CD4-positive, alpha-beta T cell (primary cell): ENCODE data around the gene PPP1R14B. TPM values are rescaled to one million over a fixed set of nuclear protein-coding genes. Genes with fewer than 3 reads are reported as not detected.

Source experiments
- ATAC-seq: fragments of 200-7000 bp; cut with Tn5 transposase; one replicate; pipeline ENCODE4 v1.10.0; 2022; ENCODE audit warnings: mild to moderate bottlenecking; ENCODE audit not compliant: poor library complexity
- CTCF ChIA-PET: fragments of 350-600 bp; sonication (Branson Sonifier 250); formaldehyde crosslinking; loops from one replicate; lab custom pipeline; 2021; ENCODE audit warnings: antibody characterized with exemption, inconsistent platforms; lab: Charles Lee
- POLR2A ChIA-PET: fragments of 350-600 bp; sonication (Branson Sonifier 250); formaldehyde crosslinking; loops from one replicate; lab custom pipeline; 2021; ENCODE audit warnings: antibody characterized with exemption, inconsistent platforms; lab: Charles Lee
- DNase-seq, 14 experiments: peaks; one replicate each; pipeline ENCODE4 v3.0.0-alpha.2; 2013 to 2020; ENCODE audit warnings: mixed read lengths in 2 of 14
- H3K27ac ChIP-seq, 2 donors: one replicate each; pipeline versions ENCODE4 v1.5.1 to v1.7.0; 2013; ENCODE audit warnings: low read length in 2 of 2, low read depth in 1 of 2, mild to moderate bottlenecking in 1 of 2
- H3K27me3 ChIP-seq, 2 experiments: 1 replicate in 1 of 2; 2 replicates in 1 of 2; pipeline versions ENCODE4 v1.6.1 to v1.7.0; 2013; ENCODE audit warnings: low read length in 2 of 2, control low read depth in 1 of 2, mild to moderate bottlenecking in 1 of 2, moderate library complexity in 1 of 2; ENCODE audit not compliant: insufficient read depth in 2 of 2, control insufficient read depth in 1 of 2
- H3K36me3 ChIP-seq: one replicate; pipeline ENCODE4 v1.6.1; 2013; ENCODE audit warnings: low read length, control low read depth; ENCODE audit not compliant: insufficient read depth
- H3K4me1 ChIP-seq: one replicate; pipeline ENCODE4 v1.6.1; 2013; ENCODE audit warnings: low read length, control low read depth; ENCODE audit not compliant: insufficient read depth
- H3K4me3 ChIP-seq: one replicate; pipeline ENCODE4 v1.5.1; 2013; ENCODE audit warnings: mild to moderate bottlenecking, low read length, moderate library complexity
- H3K9me3 ChIP-seq, 2 experiments: 1 replicate in 1 of 2; 2 replicates in 1 of 2; pipeline versions ENCODE4 v1.6.1 to v1.7.0; 2013; ENCODE audit warnings: low read length in 2 of 2, mild to moderate bottlenecking in 2 of 2, control low read depth in 1 of 2, moderate library complexity in 1 of 2; ENCODE audit not compliant: control insufficient read depth in 1 of 2, insufficient read depth in 1 of 2
- H3K27ac Mint-ChIP-seq: one replicate; pipeline ENCODE4 v1.8.0; 2020; ENCODE audit warnings: mixed read lengths
- H3K27me3 Mint-ChIP-seq: one replicate; pipeline ENCODE4 v1.8.0; 2021; ENCODE audit warnings: mixed read lengths
- H3K36me3 Mint-ChIP-seq: one replicate; pipeline ENCODE4 v1.8.0; 2021; ENCODE audit warnings: low read depth, mixed read lengths
- H3K4me1 Mint-ChIP-seq: one replicate; pipeline ENCODE4 v1.8.0; 2021; ENCODE audit warnings: low read depth, mixed read lengths
- H3K4me3 Mint-ChIP-seq: one replicate; pipeline ENCODE4 v1.8.0; 2020; ENCODE audit warnings: mild to moderate bottlenecking, mixed read lengths
- H3K9me3 Mint-ChIP-seq: one replicate; pipeline ENCODE4 v1.8.0; 2020; ENCODE audit warnings: mixed read lengths
- CTCF ChIP-seq: fragments of 200-600 bp; IDR thresholded peaks from one replicate; pipeline ENCODE4 v1.8.0; 2022; ENCODE audit warnings: antibody characterized with exemption, mild to moderate bottlenecking
- intact Hi-C, 2 experiments: fragments of 100-400 bp; cut with DNase I in 1 of 2; cut with micrococcal nuclease in 1 of 2; formaldehyde crosslinking; loops; one replicate each; pipeline versions ENCODE4 v1.15.1 to v1.9.0; 2023 to 2025; cut with DNase I, micrococcal nuclease
- total RNA-seq, 174 experiments: library from RNA in 2 of 174; stranded (reverse) in 2 of 174; gene quantifications; one replicate each; pipeline ENCODE4 v1.2.3 and lab custom pipeline; 2021 to 2026

The PPP1R14B gene
- total RNA-seq, 2 experiments from 2014 or later: 17.1 to 21.0 TPM

GRCh38 chr11:64220798-64221197 lies 25.9 kb downstream of the PPP1R14B start:
- Histone ChIP-seq H3K4me1 (peaks cover 17% of the 10 kb centered on the region), H3K9me3 (no peaks in the 10 kb centered on the region), H3K27ac (no peak overlapping the region), H3K4me3 (no peak overlapping the region), H3K27me3 (no peaks in the 10 kb centered on the region), H3K36me3 (peaks cover 58% of the 10 kb centered on the region)
- no peak overlapping the region for H3K4me3 Mint-ChIP-seq
- intact Hi-C loops: no loop called here
- no peak for ATAC-seq
- no peak for DNase-seq
- ChIA-PET POLR2A (interaction anchor here (0.8 to 1.1 kb wide), 2 partner anchors 13 to 14 kb away, joined by 3 read pairs; partner anchors contain the start of gene FERMT3), CTCF (no interaction called here)
- no peaks in the 10 kb centered on the region for H3K9me3 Mint-ChIP-seq
- H3K4me1 Mint-ChIP-seq: peaks cover 13% of the 10 kb centered on the region
- peaks cover 26% of the 10 kb centered on the region for H3K36me3 Mint-ChIP-seq
- H3K27me3 Mint-ChIP-seq: no peaks in the 10 kb centered on the region
- no peak for TF ChIP-seq CTCF
- no peak overlapping the region for H3K27ac Mint-ChIP-seq

- ChIA-PET POLR2A (interaction anchor here (0.8 to 1.1 kb wide), 2 partner anchors 13 to 14 kb away, joined by 3 read pairs; partner anchors contain the start of gene FERMT3), CTCF (no interaction called here)
- no peak for DNase-seq
- no peaks in the 10 kb centered on the region for H3K9me3 Mint-ChIP-seq
- intact Hi-C loops: no loop called here
- H3K27ac Mint-ChIP-seq: no peak overlapping the region
- no peaks in the 10 kb centered on the region for H3K27me3 Mint-ChIP-seq
- Histone ChIP-seq H3K27me3 (no peaks in the 10 kb centered on the region), H3K27ac (no peak overlapping the region), H3K36me3 (peaks cover 62% of the 10 kb centered on the region), H3K4me1 (peaks cover 12% of the 10 kb centered on the region), H3K4me3 (no peak overlapping the region), H3K9me3 (no peaks in the 10 kb centered on the region)
- no peak overlapping the region for H3K4me3 Mint-ChIP-seq
- peaks cover 8% of the 10 kb centered on the region for H3K4me1 Mint-ChIP-seq
- TF ChIP-seq CTCF: no peak
- no peak for ATAC-seq
- peaks cover 31% of the 10 kb centered on the region for H3K36me3 Mint-ChIP-seq
Measured at GRCh38 chr11:64220271-64220670, 26.5 kb downstream of the PPP1R14B start.

- no peaks in the 10 kb centered on the region for H3K27me3 ChIP-seq
- DNase-seq: no peak
- H3K9me3 ChIP-seq: no peaks in the 10 kb centered on the region
- H3K4me3 Mint-ChIP-seq: no peak overlapping the region
- ChIA-PET CTCF (no interaction called here), POLR2A (interaction anchor here (0.8 to 1.1 kb wide), 2 partner anchors 13 kb away, joined by 3 read pairs; partner anchors contain the start of gene FERMT3)
- no peak overlapping the region for H3K27ac ChIP-seq
- no peak for ATAC-seq
- H3K27me3 Mint-ChIP-seq: no peaks in the 10 kb centered on the region
- no peak overlapping the region for H3K27ac Mint-ChIP-seq
- H3K9me3 Mint-ChIP-seq: no peaks in the 10 kb centered on the region
- peaks cover 36% of the 10 kb centered on the region for H3K36me3 Mint-ChIP-seq
- intact Hi-C loops: no loop called here
- H3K36me3 ChIP-seq: peaks cover 66% of the 10 kb centered on the region
- no peak overlapping the region for H3K4me3 ChIP-seq
- H3K4me1 Mint-ChIP-seq: peaks cover 8% of the 10 kb centered on the region
- H3K4me1 ChIP-seq: peaks cover 7% of the 10 kb centered on the region
- TF ChIP-seq CTCF: no peak
Measured at GRCh38 chr11:64219755-64220154, 27.0 kb downstream of the PPP1R14B start.
